Ammon's horn (tissue), 1 donor: Measurements from ENCODE around the gene TMC1.

ENCODE experiments used
- DNase-seq: peaks from one replicate; pipeline ENCODE4 v3.0.0-alpha.2; 2016; ENCODE audit warnings: low spot score

TMC1 gene

GRCh38 chr9:72874344-72874743 is 352.9 kb downstream of the TMC1 start:
- no peak for DNase-seq

GRCh38 chr9:72875221-72875620 is 353.8 kb downstream of the TMC1 start:
- DNase-seq = no peak

GRCh38 chr9:72880821-72881220 is 359.4 kb downstream of the TMC1 start:
- no peak for DNase-seq

- DNase-seq = peak; percentile 15
Observed at GRCh38 chr9:72882117-72882775, 360.8 kb downstream of the TMC1 start.

GRCh38 chr9:72883875-72884274 is 362.5 kb downstream of the TMC1 start:
- no peak for DNase-seq

- DNase-seq = no peak
Observed at GRCh38 chr9:72884508-72884907, 363.1 kb downstream of the TMC1 start.
